ENCODE measurements around the gene GAPVD1. TPM values are rescaled to one million over a fixed set of nuclear protein-coding genes. Genes with fewer than 3 reads are reported as not detected.
A peak's percentile ranks its signal among the peaks of the same experiment; 100 is the strongest.

Gene GAPVD1
- total RNA-seq, 1 experiment from 2014 or later: 33.3 TPM

DNA sequence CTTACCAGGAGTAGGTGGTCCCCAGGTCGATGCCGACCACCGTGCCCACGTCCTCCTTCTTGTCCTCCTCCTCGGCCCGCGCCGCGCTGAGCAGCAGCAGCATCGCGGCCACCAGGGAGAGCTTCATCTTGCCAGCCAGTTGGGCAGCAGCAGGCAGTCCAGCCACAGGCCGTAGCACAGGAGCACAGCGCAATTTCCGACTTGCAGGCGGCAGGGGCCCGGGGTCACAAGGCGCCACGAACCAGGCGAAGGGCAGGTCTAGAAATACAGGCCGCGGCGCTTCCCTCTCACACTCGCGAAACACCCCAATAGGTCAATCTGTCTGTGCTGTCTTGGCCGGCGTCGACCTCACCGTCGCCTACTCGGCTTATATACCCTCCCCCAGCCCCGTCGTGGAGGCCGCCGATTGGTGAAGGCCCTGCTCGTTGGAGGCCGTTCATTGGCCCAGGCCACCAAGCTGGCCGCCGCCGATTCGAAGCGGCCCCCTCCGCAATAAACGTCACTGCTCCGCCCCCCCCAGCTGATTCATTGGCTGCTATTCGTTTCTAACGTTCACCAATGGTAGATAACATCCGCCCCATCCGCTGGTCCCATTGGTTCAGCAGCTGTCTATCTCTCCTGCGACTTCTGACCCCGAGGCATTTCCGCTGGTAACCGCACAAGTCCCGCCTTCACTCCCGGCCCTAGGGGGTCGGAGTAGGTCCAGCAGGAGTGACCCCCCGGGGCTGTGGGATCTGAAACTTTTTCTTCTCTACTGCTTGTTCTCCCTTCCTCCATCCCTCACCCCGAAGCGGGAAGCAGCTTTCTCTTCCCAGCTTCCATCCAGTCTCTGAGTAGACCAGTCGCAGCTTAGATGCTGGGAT lies 20.4 kb upstream of the GAPVD1 start, which contains the start of gene HSPA5 (continued):
- TF ChIP-seq ZNF232 (CRISPR knock-in tag; IDR thresholded peaks at IDR 0.05) (peak; percentile 19), ZNF138 (CRISPR knock-in tag; conservative IDR thresholded peaks at IDR 0.05) (no peak), ZNF121 (CRISPR knock-in tag; IDR thresholded peaks at IDR 0.05) (no peak), NR2C2 (CRISPR knock-in tag; IDR thresholded peaks at IDR 0.05) (no peak), JUN (CRISPR knock-in tag; IDR thresholded peaks at IDR 0.05) (no peak), GABPB1 (CRISPR knock-in tag; IDR thresholded peaks at IDR 0.05) (no peak; the same call in 1 of the 2 replicates), FOXJ3 (CRISPR knock-in tag; IDR thresholded peaks at IDR 0.05; ENCODE audit: borderline replicate concordance) (no peak), ELF4 (CRISPR knock-in tag; IDR thresholded peaks at IDR 0.05; ENCODE audit: low read depth) (no peak), TEAD1 (CRISPR knock-in tag; IDR thresholded peaks at IDR 0.05) (peak; percentile 32; the same call in 1 of the 2 replicates), ZNF263 (CRISPR knock-in tag; IDR thresholded peaks at IDR 0.05; ENCODE audit: low read depth) (no peak), NFE2L1 (CRISPR knock-in tag; IDR thresholded peaks at IDR 0.05) (peak; percentile 59; the same call in 1 of the 2 replicates), ZNF423 (CRISPR knock-in tag; IDR thresholded peaks at IDR 0.05) (peak; percentile 44; the same call in 1 of the 2 replicates), EMX1 (CRISPR knock-in tag; IDR thresholded peaks at IDR 0.05) (no peak), NFATC4 (CRISPR knock-in tag; IDR thresholded peaks at IDR 0.05) (0 out of 2 replicates have a peak, but pooled peaks have one; percentile 35)
- TF ChIP-seq, protein P1, sequence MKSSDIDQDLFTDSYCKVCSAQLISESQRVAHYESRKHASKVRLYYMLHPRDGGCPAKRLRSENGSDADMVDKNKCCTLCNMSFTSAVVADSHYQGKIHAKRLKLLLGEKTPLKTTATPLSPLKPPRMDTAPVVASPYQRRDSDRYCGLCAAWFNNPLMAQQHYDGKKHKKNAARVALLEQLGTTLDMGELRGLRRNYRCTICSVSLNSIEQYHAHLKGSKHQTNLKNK (CRISPR knock-in tag; IDR thresholded peaks at IDR 0.05): no peak
- TF ChIP-seq, protein P2, sequence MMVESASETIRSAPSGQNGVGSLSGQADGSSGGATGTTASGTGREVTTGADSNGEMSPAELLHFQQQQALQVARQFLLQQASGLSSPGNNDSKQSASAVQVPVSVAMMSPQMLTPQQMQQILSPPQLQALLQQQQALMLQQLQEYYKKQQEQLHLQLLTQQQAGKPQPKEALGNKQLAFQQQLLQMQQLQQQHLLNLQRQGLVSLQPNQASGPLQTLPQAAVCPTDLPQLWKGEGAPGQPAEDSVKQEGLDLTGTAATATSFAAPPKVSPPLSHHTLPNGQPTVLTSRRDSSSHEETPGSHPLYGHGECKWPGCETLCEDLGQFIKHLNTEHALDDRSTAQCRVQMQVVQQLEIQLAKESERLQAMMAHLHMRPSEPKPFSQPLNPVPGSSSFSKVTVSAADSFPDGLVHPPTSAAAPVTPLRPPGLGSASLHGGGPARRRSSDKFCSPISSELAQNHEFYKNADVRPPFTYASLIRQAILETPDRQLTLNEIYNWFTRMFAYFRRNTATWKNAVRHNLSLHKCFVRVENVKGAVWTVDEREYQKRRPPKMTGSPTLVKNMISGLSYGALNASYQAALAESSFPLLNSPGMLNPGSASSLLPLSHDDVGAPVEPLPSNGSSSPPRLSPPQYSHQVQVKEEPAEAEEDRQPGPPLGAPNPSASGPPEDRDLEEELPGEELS (CRISPR knock-in tag; IDR thresholded peaks at IDR 0.05): 0 out of 2 replicates have a peak, but pooled peaks have one; percentile 44
- TF ChIP-seq, protein P3, sequence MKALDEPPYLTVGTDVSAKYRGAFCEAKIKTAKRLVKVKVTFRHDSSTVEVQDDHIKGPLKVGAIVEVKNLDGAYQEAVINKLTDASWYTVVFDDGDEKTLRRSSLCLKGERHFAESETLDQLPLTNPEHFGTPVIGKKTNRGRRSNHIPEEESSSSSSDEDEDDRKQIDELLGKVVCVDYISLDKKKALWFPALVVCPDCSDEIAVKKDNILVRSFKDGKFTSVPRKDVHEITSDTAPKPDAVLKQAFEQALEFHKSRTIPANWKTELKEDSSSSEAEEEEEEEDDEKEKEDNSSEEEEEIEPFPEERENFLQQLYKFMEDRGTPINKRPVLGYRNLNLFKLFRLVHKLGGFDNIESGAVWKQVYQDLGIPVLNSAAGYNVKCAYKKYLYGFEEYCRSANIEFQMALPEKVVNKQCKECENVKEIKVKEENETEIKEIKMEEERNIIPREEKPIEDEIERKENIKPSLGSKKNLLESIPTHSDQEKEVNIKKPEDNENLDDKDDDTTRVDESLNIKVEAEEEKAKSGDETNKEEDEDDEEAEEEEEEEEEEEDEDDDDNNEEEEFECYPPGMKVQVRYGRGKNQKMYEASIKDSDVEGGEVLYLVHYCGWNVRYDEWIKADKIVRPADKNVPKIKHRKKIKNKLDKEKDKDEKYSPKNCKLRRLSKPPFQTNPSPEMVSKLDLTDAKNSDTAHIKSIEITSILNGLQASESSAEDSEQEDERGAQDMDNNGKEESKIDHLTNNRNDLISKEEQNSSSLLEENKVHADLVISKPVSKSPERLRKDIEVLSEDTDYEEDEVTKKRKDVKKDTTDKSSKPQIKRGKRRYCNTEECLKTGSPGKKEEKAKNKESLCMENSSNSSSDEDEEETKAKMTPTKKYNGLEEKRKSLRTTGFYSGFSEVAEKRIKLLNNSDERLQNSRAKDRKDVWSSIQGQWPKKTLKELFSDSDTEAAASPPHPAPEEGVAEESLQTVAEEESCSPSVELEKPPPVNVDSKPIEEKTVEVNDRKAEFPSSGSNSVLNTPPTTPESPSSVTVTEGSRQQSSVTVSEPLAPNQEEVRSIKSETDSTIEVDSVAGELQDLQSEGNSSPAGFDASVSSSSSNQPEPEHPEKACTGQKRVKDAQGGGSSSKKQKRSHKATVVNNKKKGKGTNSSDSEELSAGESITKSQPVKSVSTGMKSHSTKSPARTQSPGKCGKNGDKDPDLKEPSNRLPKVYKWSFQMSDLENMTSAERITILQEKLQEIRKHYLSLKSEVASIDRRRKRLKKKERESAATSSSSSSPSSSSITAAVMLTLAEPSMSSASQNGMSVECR (CRISPR knock-in tag; IDR thresholded peaks at IDR 0.05; ENCODE audit: borderline replicate concordance): peak; percentile 89; the same call in 1 of the 2 replicates

DNA sequence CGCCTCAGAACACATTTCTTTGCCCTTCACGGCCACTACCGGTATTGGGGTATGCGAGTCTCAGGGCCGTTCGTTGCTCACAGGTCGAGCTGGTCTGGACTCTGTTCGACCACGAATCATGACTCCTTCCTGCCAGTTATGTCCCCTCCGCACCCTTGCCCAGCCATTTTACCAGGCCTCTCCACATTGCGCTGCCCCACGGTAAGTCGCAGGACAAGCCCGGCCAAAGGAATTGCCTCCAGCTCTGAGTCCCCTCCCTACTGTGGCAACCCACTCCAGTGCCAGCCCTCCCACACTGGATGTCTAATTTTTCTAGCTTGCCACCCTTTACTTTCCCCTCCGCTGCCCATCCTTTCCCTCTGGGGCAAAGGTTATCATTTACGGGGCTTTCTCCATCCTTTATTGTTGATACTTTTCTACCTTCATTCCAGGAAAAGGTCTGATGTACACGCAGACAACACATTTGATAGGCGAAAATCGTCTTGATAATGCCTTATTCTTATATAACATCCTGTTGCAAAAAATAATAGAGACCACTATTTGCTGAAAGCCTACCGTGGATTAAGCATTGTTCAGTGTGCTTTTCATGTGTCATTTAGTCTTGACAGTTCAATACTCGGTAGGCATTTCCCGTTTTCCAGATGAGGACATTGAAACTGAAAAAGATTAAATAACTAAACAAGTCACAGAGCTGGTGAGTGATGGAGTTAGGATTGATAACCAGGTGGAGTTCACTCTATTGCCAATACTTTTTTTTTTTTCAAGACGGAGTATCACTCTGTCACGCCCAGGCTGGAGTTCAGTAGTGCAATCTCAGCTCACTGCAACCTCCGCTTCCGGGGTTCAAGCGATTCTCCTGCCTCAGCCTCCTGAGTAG lies 19.5 kb upstream of the GAPVD1 start:
- Mint-ChIP-seq H3K4me3 (peak overlapping the region; percentile 98), H3K9me3 (no peaks in the 10 kb centered on the region), H3K36me3 (peaks cover 40% of the 10 kb centered on the region), H3K27ac (peak overlapping the region; percentile 99), H3K4me1 (peaks cover 24% of the 10 kb centered on the region), H3K27me3 (ENCODE audit: low read depth) (peaks cover 2% of the 10 kb centered on the region; the same call in 1 of the 2 replicates)
- ChIA-PET CTCF (interaction anchor here (0.7 to 1.9 kb wide), 8 partner anchors 14 to 468 kb away, joined by 3 to 14 read pairs (median 4); partner anchors contain the start of gene GAPVD1), POLR2A (interaction anchor here (0.6 to 2.0 kb wide), 21 partner anchors 10 to 471 kb away, joined by 3 to 16 read pairs (median 4); partner anchors contain the start of genes ARPC5L, GAPVD1, NR6A1 and RABEPK)
- peak; percentile 16 for ATAC-seq
- no peak for DNase-seq (ENCODE audit: low spot score)
- TF ChIP-seq JAZF1 (CRISPR knock-in tag; IDR thresholded peaks at IDR 0.05): no peak
- TF ChIP-seq FOXJ3 (CRISPR knock-in tag; IDR thresholded peaks at IDR 0.05; ENCODE audit: borderline replicate concordance): no peak
- no peak; the same call in 1 of the 2 replicates for TF ChIP-seq TEAD1 (CRISPR knock-in tag; IDR thresholded peaks at IDR 0.05)
- no peak for TF ChIP-seq SP1 (CRISPR knock-in tag; conservative IDR thresholded peaks at IDR 0.05)
- TF ChIP-seq, protein P3 (CRISPR knock-in tag; IDR thresholded peaks at IDR 0.05; ENCODE audit: borderline replicate concordance): peak; percentile 41; the same call in 1 of the 2 replicates
- TF ChIP-seq, protein P2 (CRISPR knock-in tag; IDR thresholded peaks at IDR 0.05): peak; percentile 64; the same call in 1 of the 2 replicates
